GM12872 (cell line): ENCODE data around the gene SWT1.

Experiments used
- CTCF ChIP-seq: IDR thresholded peaks from 3 replicates; pipeline ENCODE4 v1.5.1; 2011; ENCODE audit warnings: low read depth, mild to moderate bottlenecking, low read length, moderate library complexity; ENCODE audit not compliant: insufficient read depth

The SWT1 gene

GRCh38 chr1:185300152-185300551, 143.2 kb downstream of the SWT1 start:
- TF ChIP-seq CTCF: no peak

DNA sequence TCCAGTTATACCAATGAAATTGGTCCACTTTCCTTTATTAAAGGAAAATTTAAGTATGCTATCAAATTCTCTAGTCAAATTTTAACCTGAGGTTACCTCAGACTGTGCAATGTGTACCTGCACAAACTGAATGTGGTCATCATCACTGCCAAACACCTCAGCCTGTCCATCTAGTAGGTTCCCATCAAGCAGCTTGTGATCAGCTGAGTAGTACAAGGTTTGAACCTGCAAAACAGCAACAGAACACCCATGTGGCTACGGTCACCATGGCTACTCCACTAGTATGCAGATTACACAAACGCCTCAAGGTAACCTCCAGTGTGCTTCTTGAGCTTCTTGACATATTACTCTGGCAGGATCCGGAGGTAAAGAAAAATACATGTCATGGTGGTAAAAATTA, 148.5 kb downstream of the SWT1 start:
- TF ChIP-seq CTCF: no peak

DNA sequence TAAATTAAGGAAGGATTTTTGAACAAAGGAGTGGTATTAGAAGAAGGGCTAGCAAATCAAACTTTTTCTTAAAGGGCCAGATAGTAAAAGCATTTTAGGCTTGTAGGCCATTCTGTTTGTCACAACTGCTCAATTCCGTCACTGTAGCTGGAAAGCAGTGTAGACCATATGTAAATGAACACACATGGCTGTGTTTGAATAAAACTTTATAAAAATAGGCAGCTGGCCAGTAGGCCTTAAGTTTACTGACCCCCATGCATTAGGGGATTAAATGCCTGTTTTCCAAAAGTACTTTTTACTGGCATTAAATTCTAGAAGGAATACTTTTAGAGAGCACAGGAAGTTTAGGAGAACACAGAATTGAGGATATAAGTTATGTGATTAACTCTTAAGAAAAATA, 151.2 kb downstream of the SWT1 start:
- no peak for TF ChIP-seq CTCF

DNA sequence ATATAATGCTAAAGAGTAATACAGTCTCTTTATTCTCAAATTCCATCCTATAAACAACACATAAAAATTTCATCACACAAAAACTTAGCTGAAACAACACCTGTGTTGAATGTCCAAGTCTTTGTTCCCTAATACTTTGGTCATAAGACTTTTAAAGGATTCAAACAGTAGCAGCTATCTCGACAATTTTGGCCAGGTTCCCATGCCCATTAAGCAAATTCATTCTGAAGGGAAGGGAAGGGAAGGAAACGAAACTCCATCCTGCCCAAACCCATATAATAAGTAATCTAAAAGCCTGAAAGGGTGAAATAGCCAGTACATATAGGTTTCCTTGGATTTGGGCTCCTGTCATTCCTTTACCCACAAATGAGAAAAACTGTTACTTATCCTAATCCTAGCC, 152.6 kb downstream of the SWT1 start:
- TF ChIP-seq CTCF: no peak

GRCh38 chr1:185311589-185312225, 154.7 kb downstream of the SWT1 start:
- TF ChIP-seq CTCF: no peak

DNA sequence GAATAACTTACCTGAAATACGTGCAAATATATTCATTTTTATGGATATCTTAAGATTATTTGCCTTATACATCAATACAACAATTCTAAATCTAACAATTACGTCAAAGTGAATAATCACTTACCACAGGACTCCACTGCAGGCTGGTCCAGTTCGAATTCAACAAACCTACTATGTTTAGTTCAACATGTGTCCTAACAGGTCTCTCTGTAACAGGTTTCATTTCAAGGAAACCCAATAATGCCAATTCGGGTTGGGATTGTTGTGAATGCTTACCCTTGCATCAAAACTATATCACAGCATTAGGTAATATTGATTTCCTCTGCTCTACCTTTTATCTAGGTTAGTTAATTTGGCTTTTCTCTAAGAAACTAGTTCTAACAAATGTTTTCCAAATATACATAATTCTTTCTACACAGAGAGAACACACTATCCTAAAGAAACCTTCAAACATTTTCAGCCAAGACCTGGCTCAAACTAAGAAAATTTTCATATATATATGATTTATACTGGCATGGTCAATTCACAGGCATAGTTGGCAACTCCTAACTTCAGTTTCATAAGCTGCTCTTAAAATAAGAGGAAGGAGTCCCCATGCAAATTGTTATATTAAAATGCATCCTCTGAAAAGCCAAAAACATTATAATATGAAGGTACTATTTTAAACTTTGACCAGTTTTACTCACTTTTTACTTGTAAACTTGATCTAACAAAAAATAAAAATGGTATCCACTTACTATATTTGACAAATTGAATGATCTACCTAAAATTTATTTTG, 155.6 kb downstream of the SWT1 start:
- TF ChIP-seq CTCF: no peak

GRCh38 chr1:185314411-185314810, 157.4 kb downstream of the SWT1 start:
- no peak for TF ChIP-seq CTCF
